Measurements from ENCODE around the gene CCDC85A. TPM values are rescaled to one million over a fixed set of nuclear protein-coding genes. Genes with fewer than 3 reads are reported as not detected.

CCDC85A gene
- total RNA-seq, 4 donors from 2014 or later: 2.7 to 3.7 (median 3.6) TPM

DNA sequence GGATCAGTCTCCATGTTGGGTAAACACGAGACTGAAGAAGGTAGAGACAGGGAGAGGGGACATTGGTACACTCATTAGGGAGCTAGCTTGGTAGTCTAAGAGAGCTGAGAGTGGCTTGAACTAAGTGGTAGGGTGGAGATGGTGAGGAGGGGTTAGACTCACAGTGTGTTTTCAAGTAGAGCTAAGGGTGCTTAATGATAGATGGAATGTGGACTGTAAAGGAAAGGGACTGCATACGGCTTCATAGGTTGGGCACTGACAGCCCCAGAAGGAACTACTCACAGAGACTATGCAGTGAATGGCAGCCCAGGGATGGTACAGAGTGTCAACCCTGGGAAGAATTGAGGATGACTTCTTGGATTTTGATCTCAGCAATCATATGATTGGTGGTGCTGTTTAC is 178.1 kb downstream of the CCDC85A start:
- WGBS, 2 donors: 60 to 83% methylated on average over 2 of the region's 2 CpGs
- no peak overlapping the region for H3K4me3 ChIP-seq (ENCODE audit: low read depth, poor library complexity, severe bottlenecking)
- TF ChIP-seq POLR2A (IDR thresholded peaks at IDR 0.05) (no peak), CTCF (IDR thresholded peaks at IDR 0.05) (no peak)
- DNase-seq (ENCODE audit: low spot score in 2 of 2): no peak
- intact Hi-C loops (cut with DNase I; ENCODE audit: low total_unique reads): no loop called here

DNA sequence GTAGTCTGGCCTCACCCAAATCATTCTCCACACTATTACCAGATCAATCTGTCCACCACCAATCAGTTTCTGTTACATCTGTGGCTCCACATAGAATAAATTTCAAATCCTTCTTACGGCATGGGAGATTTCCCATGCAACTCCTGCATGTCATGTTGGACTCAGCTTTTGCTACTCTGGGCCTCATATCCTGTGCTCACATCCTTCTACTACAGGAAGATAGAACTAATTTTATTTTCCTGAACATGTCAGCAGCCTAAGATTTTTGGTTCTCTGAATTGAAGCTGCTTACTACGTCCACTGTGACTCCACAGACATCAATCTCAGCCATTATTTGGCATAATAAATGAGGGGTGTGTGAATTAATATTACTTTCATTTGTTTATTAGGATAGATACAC is 181.1 kb downstream of the CCDC85A start:
- TF ChIP-seq POLR2A (IDR thresholded peaks at IDR 0.05) (no peak), CTCF (IDR thresholded peaks at IDR 0.05) (no peak)
- H3K4me3 ChIP-seq (ENCODE audit: low read depth, poor library complexity, severe bottlenecking): no peak overlapping the region
- WGBS, 2 donors: 62 to 73% methylated on average over 2 of the region's 2 CpGs
- intact Hi-C loops (cut with DNase I; ENCODE audit: low total_unique reads): no loop called here
- DNase-seq (ENCODE audit: low spot score in 2 of 2): no peak

DNA sequence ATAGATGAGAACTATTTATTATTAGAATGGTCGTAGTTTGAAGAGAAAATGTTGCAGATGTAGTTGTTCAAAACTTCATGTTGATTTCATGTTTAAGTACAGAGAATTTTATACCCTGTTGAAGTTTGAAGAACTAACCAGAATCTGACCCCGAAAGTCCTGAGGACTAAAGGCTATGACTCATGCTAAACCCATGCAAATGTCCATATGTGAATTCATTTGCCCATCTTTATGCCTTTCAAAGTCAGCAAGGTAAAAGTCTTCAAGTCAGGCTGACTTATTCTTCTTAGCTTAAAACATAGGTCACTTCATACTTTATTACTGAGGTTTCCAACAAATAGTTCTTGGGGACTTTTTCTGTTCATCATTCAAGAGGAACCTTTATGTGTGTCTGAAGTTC is 185.5 kb downstream of the CCDC85A start:
- intact Hi-C loops (cut with DNase I; ENCODE audit: low total_unique reads): no loop called here
- TF ChIP-seq CTCF (IDR thresholded peaks at IDR 0.05): no peak
- no peak for TF ChIP-seq POLR2A (IDR thresholded peaks at IDR 0.05)
- WGBS, 2 donors: 90 to 91% methylated on average over 2 of the region's 2 CpGs
- H3K4me3 ChIP-seq (ENCODE audit: low read depth, poor library complexity, severe bottlenecking): no peak overlapping the region
- no peak for DNase-seq (ENCODE audit: low spot score in 2 of 2)

- WGBS, 2 donors: 92 to 95% methylated on average over 6 of the region's 6 CpGs
- DNase-seq (ENCODE audit: low spot score in 2 of 2): no peak
Measured at GRCh38 chr2:56372071-56372656, 188.4 kb downstream of the CCDC85A start.

GRCh38 chr2:56375251-56375650 is 191.5 kb downstream of the CCDC85A start:
- H3K4me3 ChIP-seq (ENCODE audit: low read depth, poor library complexity, severe bottlenecking): no peak overlapping the region
- DNase-seq (ENCODE audit: low spot score in 2 of 2): no peak
- TF ChIP-seq CTCF (IDR thresholded peaks at IDR 0.05) (no peak), POLR2A (IDR thresholded peaks at IDR 0.05) (no peak)
- intact Hi-C loops (cut with DNase I; ENCODE audit: low total_unique reads): no loop called here
- WGBS, 2 donors: 38% methylated on average over 1 of the region's 1 CpG

More at GRCh38 chr2:56372071-56372656, 188.4 kb downstream of the CCDC85A start:
- no peak overlapping the region for H3K4me3 ChIP-seq (ENCODE audit: low read depth, poor library complexity, severe bottlenecking)
- intact Hi-C loops (cut with DNase I; ENCODE audit: low total_unique reads): no loop called here
- TF ChIP-seq CTCF (IDR thresholded peaks at IDR 0.05) (no peak), POLR2A (IDR thresholded peaks at IDR 0.05) (no peak)

All from lower leg skin (tissue), 4 donors.